HepG2 (cell line): Measurements from ENCODE around the gene PI3. TPM values are rescaled to one million over a fixed set of nuclear protein-coding genes. Genes with fewer than 3 reads are reported as not detected.

ENCODE experiments used
- BORCS8-MEF2B ChIP-seq: sonication (generic); formaldehyde crosslinking; IDR thresholded peaks from 2 replicates; pipeline ENCODE4 v1.8.0; 2022; ENCODE audit warnings: mild to moderate bottlenecking, missing genetic modification reagents
- CREB1 ChIP-seq, 2 experiments: fragments of 450-650 bp in 1 of 2; IDR thresholded peaks; 2 replicates each; pipeline ENCODE4 v1.6.1; 2016 to 2017; ENCODE audit warnings: control low read depth in 1 of 2, mild to moderate bottlenecking in 1 of 2, missing compliant biosample characterization in 1 of 2, missing genetic modification characterization in 1 of 2
- ETV6 ChIP-seq: sonication (generic); formaldehyde crosslinking; conservative IDR thresholded peaks from 2 replicates; pipeline ENCODE4 v1.4.0; 2020; ENCODE audit warnings: missing genetic modification reagents
- KDM1A ChIP-seq: IDR thresholded peaks from 2 replicates; pipeline ENCODE4 v1.6.1; 2016; ENCODE audit warnings: missing compliant biosample characterization
- KLF9 ChIP-seq: IDR thresholded peaks from 2 replicates; pipeline ENCODE4 v1.6.1; 2016; ENCODE audit warnings: low read depth
- SATB2 ChIP-seq: sonication (generic); formaldehyde crosslinking; IDR thresholded peaks from 2 replicates; pipeline ENCODE4 v1.5.0; 2020; ENCODE audit warnings: missing genetic modification reagents
- SRSF1 ChIP-seq: fragments of 200-400 bp; formaldehyde crosslinking; optimal IDR thresholded peaks from 2 replicates; pipeline ENCODE3; 2017; ENCODE audit warnings: mild to moderate bottlenecking, low read depth, low read length, moderate library complexity
- TCF7 ChIP-seq: sonication (generic); IDR thresholded peaks from 2 replicates; pipeline ENCODE4 v1.6.1; 2016; ENCODE audit warnings: antibody characterized with exemption, low read depth
- TOPORS ChIP-seq: sonication (generic); formaldehyde crosslinking; IDR thresholded peaks from 2 replicates; pipeline ENCODE4 v1.8.0; 2023; ENCODE audit warnings: mild to moderate bottlenecking, missing genetic modification reagents
- ZFP62 ChIP-seq: sonication (generic); formaldehyde crosslinking; IDR thresholded peaks from 2 replicates; pipeline ENCODE4 v1.4.0; 2020; ENCODE audit warnings: missing genetic modification reagents
- ZIK1 ChIP-seq: sonication (generic); formaldehyde crosslinking; IDR thresholded peaks from 2 replicates; pipeline ENCODE4 v1.5.0; 2020; ENCODE audit warnings: mild to moderate bottlenecking, low read depth, missing genetic modification reagents, borderline replicate concordance
- ZMAT3 ChIP-seq: sonication (generic); formaldehyde crosslinking; conservative IDR thresholded peaks from 2 replicates; pipeline ENCODE4 v1.7.0; 2021; ENCODE audit warnings: missing genetic modification reagents
- ZNF263 ChIP-seq: sonication (generic); formaldehyde crosslinking; IDR thresholded peaks from 2 replicates; pipeline ENCODE4 v1.4.0; 2020; ENCODE audit warnings: missing genetic modification reagents
- ZNF350 ChIP-seq: sonication (generic); formaldehyde crosslinking; IDR thresholded peaks from 2 replicates; pipeline ENCODE4 v1.4.0; 2020; ENCODE audit warnings: mild to moderate bottlenecking, low read depth, missing genetic modification reagents, borderline replicate concordance
- ZNF549 ChIP-seq: sonication (generic); formaldehyde crosslinking; IDR thresholded peaks from 2 replicates; pipeline ENCODE4 v1.5.0; 2020; ENCODE audit warnings: missing genetic modification reagents
- ZNF572 ChIP-seq: sonication (generic); formaldehyde crosslinking; IDR thresholded peaks from 2 replicates; pipeline ENCODE4 v1.5.1; 2020; ENCODE audit warnings: mild to moderate bottlenecking, missing genetic modification reagents
- ZNF841 ChIP-seq: sonication (generic); formaldehyde crosslinking; IDR thresholded peaks from 2 replicates; pipeline ENCODE4 v1.8.1; 2023; ENCODE audit warnings: missing genetic modification reagents, borderline replicate concordance
- polyA plus RNA-seq, 8 experiments: library from polyadenylated mRNA; depleted of rRNA in 3 of 8; stranded (reverse) in 7 of 8; unstranded in 1 of 8; fragments of >200 nt; fragmentation: Illumina TruSeq in 4 of 8; extraction: Trizol in 4 of 8; gene quantifications; 2 replicates each; pipeline versions ENCODE4 v1.2.1 to v1.2.3, GENCODE V29; 2011 to 2016; ENCODE audit warnings: low read depth in 4 of 8, missing spikeins in 1 of 8, mixed read lengths in 1 of 8; ENCODE audit not compliant: insufficient read depth in 1 of 8
- total RNA-seq, 5 experiments: library from RNA; depleted of rRNA; stranded (reverse); fragments of >200 nt; fragmentation: Illumina TruSeq; extraction: Trizol; gene quantifications; 2 replicates each; pipeline ENCODE4 v1.2.3, GENCODE V29; 2016; ENCODE audit warnings: low read depth in 1 of 5
- TF ChIP-seq, protein P1 (sequence below): sonication (generic); formaldehyde crosslinking; IDR thresholded peaks from 2 replicates; pipeline ENCODE4 v1.5.1; 2020; ENCODE audit warnings: mild to moderate bottlenecking, missing genetic modification reagents, borderline replicate concordance
- TF ChIP-seq, protein P2 (sequence below): sonication (generic); formaldehyde crosslinking; IDR thresholded peaks from 2 replicates; pipeline ENCODE4 v1.5.1; 2020; ENCODE audit warnings: missing genetic modification reagents, mild to moderate bottlenecking, borderline replicate concordance
- TF ChIP-seq, protein P3 (sequence below): sonication (generic); formaldehyde crosslinking; IDR thresholded peaks from 2 replicates; pipeline ENCODE4 v1.4.0; 2020; ENCODE audit warnings: missing genetic modification reagents
- TF ChIP-seq, protein P4 (sequence below): sonication (generic); formaldehyde crosslinking; IDR thresholded peaks from 2 replicates; pipeline ENCODE4 v1.8.1; 2023; ENCODE audit warnings: mild to moderate bottlenecking, moderate library complexity, missing genetic modification reagents

PI3 gene
- total and polyA plus RNA-seq, 2 of the 13 experiments (the other 11 are each of a cell fraction or from before 2014, with no cell fraction given) = 0.22 TPM; not detected in 1

DNA sequence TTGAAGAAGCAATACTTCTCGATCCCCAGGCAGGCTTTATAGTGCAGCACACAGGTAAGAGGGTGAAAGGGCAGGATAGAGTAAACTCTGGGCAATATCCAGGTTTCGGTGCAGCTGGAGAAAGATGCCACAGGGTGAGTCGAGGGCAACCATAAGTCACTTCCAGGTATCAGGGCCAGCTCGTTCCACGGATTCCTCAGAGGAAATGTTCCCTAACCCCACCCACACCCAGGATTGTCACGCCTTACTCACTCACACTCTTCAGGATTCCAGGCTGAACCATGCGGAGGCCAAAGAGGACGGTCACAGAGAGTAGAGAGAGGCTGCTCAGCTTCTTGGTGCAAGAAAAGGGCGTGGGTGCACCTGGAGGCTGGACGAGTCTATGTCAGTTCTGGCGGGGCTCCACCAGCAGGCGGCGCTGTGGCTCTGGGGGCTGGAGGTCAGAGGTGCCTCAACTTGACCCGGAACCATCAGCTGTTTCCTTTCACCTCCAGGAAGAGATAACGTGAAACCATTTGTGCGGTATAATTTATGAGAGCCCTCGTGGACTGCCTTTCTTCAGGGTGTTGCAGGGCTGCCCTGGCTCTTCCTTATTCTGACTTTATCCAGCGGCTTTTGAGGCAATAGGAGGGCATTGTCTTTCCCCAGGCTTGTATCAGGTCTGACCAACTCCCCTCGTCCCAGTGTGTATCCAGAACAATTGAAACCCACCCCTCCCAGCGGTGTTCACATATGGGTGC, 36.0 kb upstream of the PI3 start (continued):
- TF ChIP-seq, protein P1, sequence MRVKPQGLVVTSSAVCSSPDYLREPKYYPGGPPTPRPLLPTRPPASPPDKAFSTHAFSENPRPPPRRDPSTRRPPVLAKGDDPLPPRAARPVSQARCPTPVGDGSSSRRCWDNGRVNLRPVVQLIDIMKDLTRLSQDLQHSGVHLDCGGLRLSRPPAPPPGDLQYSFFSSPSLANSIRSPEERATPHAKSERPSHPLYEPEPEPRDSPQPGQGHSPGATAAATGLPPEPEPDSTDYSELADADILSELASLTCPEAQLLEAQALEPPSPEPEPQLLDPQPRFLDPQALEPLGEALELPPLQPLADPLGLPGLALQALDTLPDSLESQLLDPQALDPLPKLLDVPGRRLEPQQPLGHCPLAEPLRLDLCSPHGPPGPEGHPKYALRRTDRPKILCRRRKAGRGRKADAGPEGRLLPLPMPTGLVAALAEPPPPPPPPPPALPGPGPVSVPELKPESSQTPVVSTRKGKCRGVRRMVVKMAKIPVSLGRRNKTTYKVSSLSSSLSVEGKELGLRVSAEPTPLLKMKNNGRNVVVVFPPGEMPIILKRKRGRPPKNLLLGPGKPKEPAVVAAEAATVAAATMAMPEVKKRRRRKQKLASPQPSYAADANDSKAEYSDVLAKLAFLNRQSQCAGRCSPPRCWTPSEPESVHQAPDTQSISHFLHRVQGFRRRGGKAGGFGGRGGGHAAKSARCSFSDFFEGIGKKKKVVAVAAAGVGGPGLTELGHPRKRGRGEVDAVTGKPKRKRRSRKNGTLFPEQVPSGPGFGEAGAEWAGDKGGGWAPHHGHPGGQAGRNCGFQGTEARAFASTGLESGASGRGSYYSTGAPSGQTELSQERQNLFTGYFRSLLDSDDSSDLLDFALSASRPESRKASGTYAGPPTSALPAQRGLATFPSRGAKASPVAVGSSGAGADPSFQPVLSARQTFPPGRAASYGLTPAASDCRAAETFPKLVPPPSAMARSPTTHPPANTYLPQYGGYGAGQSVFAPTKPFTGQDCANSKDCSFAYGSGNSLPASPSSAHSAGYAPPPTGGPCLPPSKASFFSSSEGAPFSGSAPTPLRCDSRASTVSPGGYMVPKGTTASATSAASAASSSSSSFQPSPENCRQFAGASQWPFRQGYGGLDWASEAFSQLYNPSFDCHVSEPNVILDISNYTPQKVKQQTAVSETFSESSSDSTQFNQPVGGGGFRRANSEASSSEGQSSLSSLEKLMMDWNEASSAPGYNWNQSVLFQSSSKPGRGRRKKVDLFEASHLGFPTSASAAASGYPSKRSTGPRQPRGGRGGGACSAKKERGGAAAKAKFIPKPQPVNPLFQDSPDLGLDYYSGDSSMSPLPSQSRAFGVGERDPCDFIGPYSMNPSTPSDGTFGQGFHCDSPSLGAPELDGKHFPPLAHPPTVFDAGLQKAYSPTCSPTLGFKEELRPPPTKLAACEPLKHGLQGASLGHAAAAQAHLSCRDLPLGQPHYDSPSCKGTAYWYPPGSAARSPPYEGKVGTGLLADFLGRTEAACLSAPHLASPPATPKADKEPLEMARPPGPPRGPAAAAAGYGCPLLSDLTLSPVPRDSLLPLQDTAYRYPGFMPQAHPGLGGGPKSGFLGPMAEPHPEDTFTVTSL (CRISPR knock-in tag) = no peak
- TF ChIP-seq ZNF549 (no peak), TOPORS (CRISPR knock-in tag) (no peak), ZFP62 (CRISPR knock-in tag) (no peak), ZNF841 (CRISPR knock-in tag) (no peak), ETV6 (CRISPR knock-in tag) (no peak), KLF9 (CRISPR knock-in tag) (no peak), ZMAT3 (CRISPR knock-in tag) (no peak), BORCS8-MEF2B (CRISPR knock-in tag) (no peak; the same call in 1 of the 2 replicates), CREB1 (IDR thresholded peaks at IDR 0.05) (no peak), CREB1 (CRISPR knock-in tag; IDR thresholded peaks at IDR 0.05) (no peak), ZIK1 (CRISPR knock-in tag) (no peak), ZNF572 (CRISPR knock-in tag) (no peak), ZNF263 (no peak), TCF7 (no peak), SRSF1 (no peak), SATB2 (CRISPR knock-in tag) (no peak), ZNF350 (CRISPR knock-in tag) (no peak), KDM1A (CRISPR knock-in tag) (no peak)
- TF ChIP-seq, protein P2, sequence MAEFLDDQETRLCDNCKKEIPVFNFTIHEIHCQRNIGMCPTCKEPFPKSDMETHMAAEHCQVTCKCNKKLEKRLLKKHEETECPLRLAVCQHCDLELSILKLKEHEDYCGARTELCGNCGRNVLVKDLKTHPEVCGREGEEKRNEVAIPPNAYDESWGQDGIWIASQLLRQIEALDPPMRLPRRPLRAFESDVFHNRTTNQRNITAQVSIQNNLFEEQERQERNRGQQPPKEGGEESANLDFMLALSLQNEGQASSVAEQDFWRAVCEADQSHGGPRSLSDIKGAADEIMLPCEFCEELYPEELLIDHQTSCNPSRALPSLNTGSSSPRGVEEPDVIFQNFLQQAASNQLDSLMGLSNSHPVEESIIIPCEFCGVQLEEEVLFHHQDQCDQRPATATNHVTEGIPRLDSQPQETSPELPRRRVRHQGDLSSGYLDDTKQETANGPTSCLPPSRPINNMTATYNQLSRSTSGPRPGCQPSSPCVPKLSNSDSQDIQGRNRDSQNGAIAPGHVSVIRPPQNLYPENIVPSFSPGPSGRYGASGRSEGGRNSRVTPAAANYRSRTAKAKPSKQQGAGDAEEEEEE (CRISPR knock-in tag) = no peak
- TF ChIP-seq, protein P3, sequence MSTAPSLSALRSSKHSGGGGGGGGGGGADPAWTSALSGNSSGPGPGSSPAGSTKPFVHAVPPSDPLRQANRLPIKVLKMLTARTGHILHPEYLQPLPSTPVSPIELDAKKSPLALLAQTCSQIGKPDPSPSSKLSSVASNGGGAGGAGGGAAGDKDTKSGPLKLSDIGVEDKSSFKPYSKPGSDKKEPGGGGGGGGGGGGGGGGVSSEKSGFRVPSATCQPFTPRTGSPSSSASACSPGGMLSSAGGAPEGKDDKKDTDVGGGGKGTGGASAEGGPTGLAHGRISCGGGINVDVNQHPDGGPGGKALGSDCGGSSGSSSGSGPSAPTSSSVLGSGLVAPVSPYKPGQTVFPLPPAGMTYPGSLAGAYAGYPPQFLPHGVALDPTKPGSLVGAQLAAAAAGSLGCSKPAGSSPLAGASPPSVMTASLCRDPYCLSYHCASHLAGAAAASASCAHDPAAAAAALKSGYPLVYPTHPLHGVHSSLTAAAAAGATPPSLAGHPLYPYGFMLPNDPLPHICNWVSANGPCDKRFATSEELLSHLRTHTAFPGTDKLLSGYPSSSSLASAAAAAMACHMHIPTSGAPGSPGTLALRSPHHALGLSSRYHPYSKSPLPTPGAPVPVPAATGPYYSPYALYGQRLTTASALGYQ (CRISPR knock-in tag) = no peak
- TF ChIP-seq, protein P4, sequence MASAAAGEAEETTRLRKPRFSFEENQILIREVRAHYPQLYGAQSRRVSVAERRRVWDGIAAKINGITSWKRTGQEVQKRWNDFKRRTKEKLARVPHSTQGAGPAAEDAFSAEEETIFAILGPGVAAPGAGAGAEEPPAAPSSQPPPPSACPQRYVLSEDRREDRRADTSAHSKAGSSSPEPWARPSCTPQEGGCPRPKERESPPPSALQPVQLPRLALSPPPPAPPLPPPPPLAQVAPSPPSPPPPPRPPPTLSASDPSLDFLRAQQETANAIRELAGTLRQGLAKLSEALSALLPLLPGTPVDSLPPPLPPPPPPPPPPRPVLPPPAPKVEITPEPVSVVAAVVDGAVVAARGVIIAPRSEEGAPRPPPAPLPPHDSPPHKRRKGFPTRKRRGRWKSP = no peak
